HG03575 (cell line): ENCODE measurements around the gene EMILIN1.

Experiments used
- ATAC-seq: cut with Tn5 transposase; IDR thresholded peaks from one replicate; pipeline ENCODE4 v1.9.1; 2021; ENCODE audit not compliant: unreplicated experiment, insufficient number of reproducible peaks, low FRiP score; ENCODE audit errors: extremely low read depth

Gene EMILIN1

GRCh38 chr2:27087823-27088410 is 9.5 kb downstream of the EMILIN1 start:
- ATAC-seq, result no peak

- no peak for ATAC-seq
Observed at GRCh38 chr2:27088634-27089033, 10.2 kb downstream of the EMILIN1 start.

GRCh38 chr2:27089111-27089954 is 10.9 kb downstream of the EMILIN1 start:
- ATAC-seq, result no peak

- no peak for ATAC-seq
Observed at GRCh38 chr2:27091746-27092695, 13.6 kb downstream of the EMILIN1 start.

GRCh38 chr2:27092696-27093429 is 14.4 kb downstream of the EMILIN1 start:
- no peak for ATAC-seq

- ATAC-seq, result no peak
Observed at GRCh38 chr2:27093430-27094352, 15.3 kb downstream of the EMILIN1 start.

- no peak for ATAC-seq
Observed at GRCh38 chr2:27094353-27094984, 16.1 kb downstream of the EMILIN1 start.

GRCh38 chr2:27095427-27095744 is 17.0 kb downstream of the EMILIN1 start:
- no peak for ATAC-seq

GRCh38 chr2:27095745-27096651 is 17.6 kb downstream of the EMILIN1 start:
- no peak for ATAC-seq

GRCh38 chr2:27096748-27097297 is 18.4 kb downstream of the EMILIN1 start:
- no peak for ATAC-seq

- no peak for ATAC-seq
Observed at GRCh38 chr2:27097341-27097740, 18.9 kb downstream of the EMILIN1 start.

GRCh38 chr2:27099334-27099955 is 21.0 kb downstream of the EMILIN1 start:
- ATAC-seq, result no peak

GRCh38 chr2:27100036-27100435 is 21.6 kb downstream of the EMILIN1 start:
- no peak for ATAC-seq

GRCh38 chr2:27102329-27102728 is 23.9 kb downstream of the EMILIN1 start:
- ATAC-seq, result no peak

GRCh38 chr2:27105981-27106380 is 27.6 kb downstream of the EMILIN1 start:
- no peak for ATAC-seq

- no peak for ATAC-seq
Observed at GRCh38 chr2:27108221-27108620, 29.8 kb downstream of the EMILIN1 start.
